GM18517 (cell line): ENCODE measurements around the gene DUSP5.
"Not testable (repeated sequence)": the region's sequence is repeated elsewhere in the genome, so short reads cannot be mapped to it uniquely, and the experiment has no call there.

Source experiments
- ATAC-seq: cut with Tn5 transposase; IDR thresholded peaks from one replicate; pipeline ENCODE4 v1.9.1; 2021; ENCODE audit warnings: mild to moderate bottlenecking, moderate library complexity; ENCODE audit not compliant: unreplicated experiment

DUSP5 gene

GRCh38 chr10:110512461-110513187, 14.9 kb downstream of the DUSP5 start:
- ATAC-seq = no peak

GRCh38 chr10:110513949-110514348, 16.2 kb downstream of the DUSP5 start:
- no peak for ATAC-seq

DNA sequence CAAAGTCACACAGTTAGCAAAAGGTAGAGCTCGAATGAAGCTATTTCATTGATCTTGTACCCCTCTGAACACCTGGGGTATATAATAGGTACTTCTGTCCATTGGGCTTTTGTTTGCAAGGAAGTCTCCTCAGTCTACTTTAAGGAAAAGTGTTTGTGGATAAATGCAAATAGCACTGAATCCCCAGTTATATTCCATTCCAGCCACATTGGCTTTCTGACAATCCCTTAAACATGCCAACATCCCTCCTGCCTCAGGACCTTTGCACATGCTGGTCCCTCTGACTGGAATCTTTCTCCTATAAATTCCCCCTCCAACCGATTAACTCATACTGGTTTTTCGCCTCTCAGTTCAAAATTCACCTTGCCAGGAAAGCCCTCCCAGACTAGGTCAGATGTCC, 17.1 kb downstream of the DUSP5 start:
- ATAC-seq = no peak

GRCh38 chr10:110516815-110517492, 19.2 kb downstream of the DUSP5 start:
- ATAC-seq = no peak

GRCh38 chr10:110522365-110522988, 24.8 kb downstream of the DUSP5 start:
- no peak for ATAC-seq

DNA sequence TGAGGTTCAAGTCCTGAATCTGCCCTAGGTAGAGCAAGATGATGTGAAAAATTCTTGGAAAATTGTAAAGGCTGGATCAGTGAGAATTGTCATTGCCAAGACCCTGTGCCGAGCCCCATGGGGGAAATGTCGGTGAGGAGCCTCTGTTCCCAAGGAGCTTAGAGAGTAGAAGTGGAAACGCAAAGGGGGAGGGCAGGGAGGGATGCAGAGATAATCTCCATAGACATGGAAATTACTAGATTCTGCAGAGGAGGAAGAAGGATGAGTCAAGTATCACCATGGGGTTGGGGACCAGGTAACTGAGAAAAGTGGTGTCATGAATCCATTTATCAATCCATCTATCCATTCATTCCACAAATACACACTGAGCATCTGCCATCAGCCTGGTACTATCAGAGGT, 26.0 kb downstream of the DUSP5 start:
- no peak for ATAC-seq

- no peak for ATAC-seq
These were observed 26.6 kb downstream of the DUSP5 start for GRCh38 chr10:110524179-110524858.

GRCh38 chr10:110524859-110525232, 27.1 kb downstream of the DUSP5 start:
- ATAC-seq = no peak

DNA sequence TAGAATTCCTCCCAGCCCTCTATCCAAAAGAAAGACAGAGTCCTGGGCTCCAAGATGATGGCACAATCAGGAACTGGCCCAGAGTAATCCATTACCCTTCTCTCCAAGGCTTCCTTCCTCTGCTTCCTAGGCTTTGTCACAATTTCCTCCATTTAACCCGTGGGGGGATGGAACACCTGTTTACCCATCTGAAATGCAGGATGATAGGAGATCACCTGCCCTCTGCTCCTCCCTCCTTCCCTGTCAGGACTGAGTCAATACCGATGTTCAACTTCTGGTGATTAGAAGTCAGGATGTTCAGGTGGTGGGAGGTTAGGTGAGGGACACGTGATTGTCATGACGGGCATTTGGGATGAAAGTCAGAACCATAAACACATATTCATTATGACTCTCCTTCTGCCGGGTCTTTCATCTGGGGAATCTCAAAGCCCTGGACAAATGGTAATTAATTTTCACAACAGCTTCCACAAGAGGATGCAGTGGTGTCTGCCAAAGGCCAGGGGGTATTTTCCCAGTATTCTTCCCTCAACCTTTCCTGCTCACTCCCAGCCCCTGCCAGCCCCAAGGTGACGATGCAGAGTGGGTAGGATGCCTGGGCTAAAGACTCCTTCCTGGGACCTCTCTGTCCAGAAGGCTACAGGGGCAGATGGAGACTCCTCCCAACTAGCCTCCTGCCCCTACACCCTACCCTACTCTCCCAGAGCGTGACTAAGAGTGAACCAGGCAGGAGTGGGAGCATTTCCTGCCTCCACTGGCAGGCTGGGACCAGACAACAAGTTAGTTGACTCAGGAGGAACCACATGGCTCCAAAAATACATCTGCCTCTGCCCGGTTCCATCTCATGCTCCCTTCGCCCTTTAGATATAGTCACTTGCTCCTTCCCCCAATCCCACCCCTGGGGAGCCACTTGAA, 27.9 kb downstream of the DUSP5 start:
- no peak for ATAC-seq

- ATAC-seq = no peak
These were observed 30.0 kb downstream of the DUSP5 start for GRCh38 chr10:110527731-110528171.

GRCh38 chr10:110528224-110528996, 30.7 kb downstream of the DUSP5 start:
- ATAC-seq = peak; percentile 16

- peak; percentile 87 for ATAC-seq
These were observed 31.4 kb downstream of the DUSP5 start for GRCh38 chr10:110528997-110529524.

DNA sequence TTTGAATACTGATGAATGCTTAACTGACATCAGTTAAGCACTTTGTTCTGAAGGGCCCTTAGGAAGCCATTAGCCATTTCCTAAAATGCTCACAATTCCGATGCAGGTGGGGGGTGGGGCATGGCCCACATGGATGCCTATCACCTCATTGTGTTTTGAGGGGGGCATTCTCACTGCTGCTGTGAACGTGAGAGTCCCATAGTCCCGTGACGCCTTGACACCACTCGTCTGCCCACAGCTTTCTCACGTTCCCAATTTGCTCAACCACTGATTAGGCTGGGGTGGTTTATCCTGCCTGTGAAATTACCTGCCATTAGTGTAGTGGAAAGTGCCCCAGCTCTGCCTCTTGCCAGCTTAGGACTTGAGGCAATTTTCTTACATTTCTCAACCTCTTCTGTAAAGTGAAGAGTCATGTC, 31.9 kb downstream of the DUSP5 start:
- ATAC-seq = no peak

GRCh38 chr10:110530131-110530831, 32.6 kb downstream of the DUSP5 start:
- no peak for ATAC-seq

GRCh38 chr10:110531687-110532086, 34.0 kb downstream of the DUSP5 start:
- ATAC-seq = no peak

DNA sequence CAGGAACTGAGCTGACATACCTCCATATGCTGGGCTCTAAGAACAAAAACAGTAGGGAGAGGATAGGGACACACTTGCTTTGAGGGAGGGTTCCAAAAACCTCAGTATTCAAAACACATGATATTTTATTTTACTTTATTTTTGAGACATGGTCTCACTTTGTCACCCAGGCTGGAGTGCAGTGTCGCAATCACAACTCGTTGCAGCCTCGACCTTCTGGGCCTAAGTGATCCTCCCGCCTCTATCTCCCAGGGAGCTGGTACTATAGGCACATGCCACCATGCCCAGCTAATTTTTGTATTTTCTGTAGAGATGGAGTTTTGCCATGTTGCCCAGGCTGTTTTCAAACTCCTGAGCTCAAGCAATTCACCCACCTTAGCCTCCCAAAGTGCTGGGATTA, 34.9 kb downstream of the DUSP5 start:
- not testable (repeated sequence) for ATAC-seq

DNA sequence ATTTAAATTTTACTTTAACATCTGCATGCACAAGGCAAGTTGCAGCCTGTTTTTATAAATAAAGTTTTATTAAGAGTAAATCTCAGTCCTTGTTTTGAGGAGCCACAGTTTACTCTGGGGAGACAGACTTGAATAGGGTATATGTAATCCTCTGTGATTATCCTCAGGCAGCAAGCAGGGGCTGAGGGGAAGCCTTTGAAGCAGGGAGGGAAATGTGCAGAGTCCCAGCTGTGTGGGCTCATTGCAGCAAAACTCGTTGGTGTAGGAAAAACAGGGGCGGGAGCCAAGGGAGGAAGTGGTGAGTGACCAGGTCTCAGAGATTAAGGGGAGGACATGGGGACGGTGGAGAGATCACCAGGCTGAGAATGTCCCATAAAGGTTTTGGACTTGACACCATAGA, 35.4 kb downstream of the DUSP5 start:
- ATAC-seq = no peak

DNA sequence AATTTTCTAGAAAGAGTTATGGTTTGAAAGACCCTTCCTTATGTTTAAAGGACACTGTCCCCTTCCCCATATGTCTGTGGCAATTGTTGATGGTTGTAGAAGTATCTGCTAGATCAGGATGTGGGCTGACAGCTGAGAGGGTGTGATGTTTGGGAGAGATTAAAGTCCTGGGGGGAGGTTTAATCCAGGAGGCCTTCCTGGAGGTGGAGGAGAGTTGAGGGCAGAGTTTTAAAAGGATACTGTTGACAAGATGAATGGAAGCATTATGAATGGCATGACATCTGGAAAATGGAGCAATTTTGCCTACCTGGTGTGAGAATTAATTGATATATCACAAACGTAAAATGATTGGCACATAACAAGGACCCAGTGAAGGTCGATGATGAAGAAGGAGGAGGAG, 36.9 kb downstream of the DUSP5 start:
- ATAC-seq = no peak
